ENCODE results near the gene KAZN. TPM values are rescaled to one million over a fixed set of nuclear protein-coding genes. Genes with fewer than 3 reads are reported as not detected.

The KAZN gene
- total and polyA plus RNA-seq, 3 donors from 2014 or later = 12.1 to 14.6 (median 13.8) TPM

DNA sequence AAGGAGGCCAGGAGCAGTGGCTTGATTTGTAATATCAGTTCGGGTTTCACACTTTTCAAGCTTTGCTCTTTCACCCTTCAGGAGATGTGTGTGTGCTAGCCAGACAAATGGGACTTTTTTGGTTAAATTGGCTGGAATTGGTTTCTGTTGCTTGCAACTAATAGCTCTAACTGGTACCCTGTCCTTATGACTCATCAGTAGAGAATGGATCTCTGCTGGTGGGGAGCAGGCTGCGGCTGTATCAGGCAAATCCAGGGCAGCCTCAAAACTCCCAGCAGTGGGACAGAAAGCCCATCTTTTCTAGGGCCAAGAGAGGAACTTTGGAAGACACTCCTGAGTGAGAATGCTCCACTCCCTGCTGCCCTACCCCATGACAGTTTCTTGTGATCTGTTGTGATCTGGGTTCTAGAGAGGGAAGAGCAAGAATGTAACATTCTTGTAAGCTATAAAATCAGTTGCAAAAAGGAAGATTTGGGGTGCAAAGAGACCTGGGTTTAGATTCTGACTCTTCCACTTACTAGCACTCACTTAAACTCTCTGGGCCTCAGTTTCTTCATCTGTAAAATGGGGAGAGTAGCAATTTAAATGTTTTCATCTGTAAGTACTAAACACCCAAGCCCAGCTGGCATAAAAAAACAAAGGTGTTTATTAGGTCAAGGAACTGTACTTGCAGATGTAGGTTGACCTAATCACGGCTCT is 298.0 kb downstream of the KAZN start:
- Histone ChIP-seq H3K27me3 (no peaks in the 10 kb centered on the region), H3K36me3 (ENCODE audit: low read depth, missing control alignments) (no peaks in the 10 kb centered on the region), H3K4me1 (no peaks in the 10 kb centered on the region), H3K27ac (no peak overlapping the region), H3K4me3 (no peak overlapping the region), H3K9me3 (no peaks in the 10 kb centered on the region)
- TF ChIP-seq, protein P1, sequence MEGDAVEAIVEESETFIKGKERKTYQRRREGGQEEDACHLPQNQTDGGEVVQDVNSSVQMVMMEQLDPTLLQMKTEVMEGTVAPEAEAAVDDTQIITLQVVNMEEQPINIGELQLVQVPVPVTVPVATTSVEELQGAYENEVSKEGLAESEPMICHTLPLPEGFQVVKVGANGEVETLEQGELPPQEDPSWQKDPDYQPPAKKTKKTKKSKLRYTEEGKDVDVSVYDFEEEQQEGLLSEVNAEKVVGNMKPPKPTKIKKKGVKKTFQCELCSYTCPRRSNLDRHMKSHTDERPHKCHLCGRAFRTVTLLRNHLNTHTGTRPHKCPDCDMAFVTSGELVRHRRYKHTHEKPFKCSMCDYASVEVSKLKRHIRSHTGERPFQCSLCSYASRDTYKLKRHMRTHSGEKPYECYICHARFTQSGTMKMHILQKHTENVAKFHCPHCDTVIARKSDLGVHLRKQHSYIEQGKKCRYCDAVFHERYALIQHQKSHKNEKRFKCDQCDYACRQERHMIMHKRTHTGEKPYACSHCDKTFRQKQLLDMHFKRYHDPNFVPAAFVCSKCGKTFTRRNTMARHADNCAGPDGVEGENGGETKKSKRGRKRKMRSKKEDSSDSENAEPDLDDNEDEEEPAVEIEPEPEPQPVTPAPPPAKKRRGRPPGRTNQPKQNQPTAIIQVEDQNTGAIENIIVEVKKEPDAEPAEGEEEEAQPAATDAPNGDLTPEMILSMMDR (IDR thresholded peaks at IDR 0.05) = no peak
- TF ChIP-seq POLR2A (IDR thresholded peaks at IDR 0.05) = no peak
- 87 to 95% methylated on average over 3 of the region's 3 CpGs for WGBS, 2 donors
- intact Hi-C loops (cut with DNase I; ENCODE audit: low total_unique reads) = no loop called here
- no peak for DNase-seq

DNA sequence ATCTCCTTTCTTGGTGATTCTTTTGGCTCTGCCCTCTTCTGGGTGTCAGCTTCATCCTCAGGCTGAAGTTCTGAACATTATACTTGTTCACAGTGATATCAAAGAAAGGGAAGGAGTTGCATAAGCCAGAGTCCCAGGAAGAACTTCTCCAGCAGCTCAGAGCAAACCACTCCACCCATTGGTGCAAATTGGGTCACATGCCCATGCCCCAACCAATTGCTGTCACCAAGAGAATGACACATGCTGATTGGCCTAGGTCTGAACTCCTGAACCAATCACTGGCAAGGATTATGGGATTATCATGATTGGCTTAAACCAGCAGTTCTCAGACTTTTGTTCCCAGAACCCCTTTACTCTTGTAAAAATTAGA is 298.6 kb downstream of the KAZN start:
- no peak for DNase-seq
- H3K4me3 ChIP-seq = no peak overlapping the region
- TF ChIP-seq POLR2A (IDR thresholded peaks at IDR 0.05) = no peak
- TF ChIP-seq, protein P1 (IDR thresholded peaks at IDR 0.05) = no peak
- H3K27me3 ChIP-seq = no peaks in the 10 kb centered on the region
- no peaks in the 10 kb centered on the region for H3K4me1 ChIP-seq
- H3K36me3 ChIP-seq (ENCODE audit: low read depth, missing control alignments) = no peaks in the 10 kb centered on the region
- H3K27ac ChIP-seq = no peak overlapping the region
- no peaks in the 10 kb centered on the region for H3K9me3 ChIP-seq
- intact Hi-C loops (cut with DNase I; ENCODE audit: low total_unique reads) = no loop called here

DNA sequence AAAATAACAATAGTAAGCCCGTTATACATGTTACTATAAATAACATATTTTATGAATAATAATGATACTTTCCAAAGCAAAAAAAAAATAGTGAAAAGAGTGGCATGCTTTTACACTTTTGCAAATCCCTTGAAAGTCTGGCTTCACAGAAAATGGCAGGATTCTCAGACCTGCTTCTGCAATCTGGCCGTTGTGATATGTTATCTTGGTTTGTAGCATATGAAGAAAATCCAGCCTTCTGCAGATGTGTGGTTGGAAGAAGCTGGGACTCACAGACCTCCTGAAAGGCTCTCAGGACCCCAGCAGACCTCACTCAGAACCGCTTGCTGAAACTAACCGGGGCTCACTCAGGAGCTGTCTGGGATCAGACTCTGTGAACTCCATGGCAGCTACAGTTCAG is 299.1 kb downstream of the KAZN start:
- 62 to 63% methylated on average over 3 to 4 of the region's 4 CpGs for WGBS, 2 donors
- Histone ChIP-seq H3K9me3 (no peaks in the 10 kb centered on the region), H3K36me3 (ENCODE audit: low read depth, missing control alignments) (no peaks in the 10 kb centered on the region), H3K4me1 (no peaks in the 10 kb centered on the region), H3K27ac (no peak overlapping the region), H3K27me3 (no peaks in the 10 kb centered on the region), H3K4me3 (no peak overlapping the region)
- no peak for TF ChIP-seq POLR2A (IDR thresholded peaks at IDR 0.05)
- TF ChIP-seq, protein P1 (IDR thresholded peaks at IDR 0.05) = no peak
- intact Hi-C loops (cut with DNase I; ENCODE audit: low total_unique reads) = no loop called here
- DNase-seq = no peak

DNA sequence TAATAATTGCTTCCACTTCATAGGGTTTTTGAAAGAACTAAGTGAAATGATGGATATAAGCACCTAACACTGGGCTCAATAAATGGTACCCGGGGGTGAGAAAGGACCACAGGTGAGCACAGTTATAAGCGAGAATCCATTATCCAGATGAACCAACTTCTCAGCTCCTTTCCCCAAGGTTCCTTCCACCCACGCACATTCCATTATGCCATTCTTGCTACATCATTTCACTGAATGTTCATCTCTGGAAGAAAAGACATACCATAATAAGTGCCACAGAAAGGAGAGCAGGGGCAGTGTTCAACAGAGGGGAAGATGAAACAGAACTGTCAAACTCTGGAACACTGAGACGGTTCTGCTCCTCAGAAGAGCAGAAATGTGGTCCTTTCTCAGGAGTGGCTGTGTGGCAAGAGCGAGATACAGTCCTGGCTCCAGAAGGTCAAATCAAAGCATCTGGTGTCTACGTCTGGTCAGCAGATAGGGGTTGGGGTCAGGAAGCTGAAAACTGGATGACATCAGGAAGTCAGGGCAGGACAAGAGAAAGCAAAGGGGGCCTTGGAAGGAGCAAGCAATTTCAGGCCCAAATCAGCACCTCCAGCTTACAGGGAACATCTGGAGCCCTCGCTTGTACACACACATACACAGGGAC is 299.6 kb downstream of the KAZN start:
- H3K4me1 ChIP-seq = no peaks in the 10 kb centered on the region
- no peaks in the 10 kb centered on the region for H3K36me3 ChIP-seq (ENCODE audit: low read depth, missing control alignments)
- no peak for DNase-seq
- intact Hi-C loops (cut with DNase I; ENCODE audit: low total_unique reads) = no loop called here
- H3K27ac ChIP-seq = no peak overlapping the region
- H3K9me3 ChIP-seq = no peaks in the 10 kb centered on the region
- H3K27me3 ChIP-seq = no peaks in the 10 kb centered on the region
- no peak overlapping the region for H3K4me3 ChIP-seq
- WGBS, 2 donors = 82 to 84% methylated on average over 7 of the region's 7 CpGs
- no peak for TF ChIP-seq POLR2A (IDR thresholded peaks at IDR 0.05)
- TF ChIP-seq, protein P1 (IDR thresholded peaks at IDR 0.05) = no peak

DNA sequence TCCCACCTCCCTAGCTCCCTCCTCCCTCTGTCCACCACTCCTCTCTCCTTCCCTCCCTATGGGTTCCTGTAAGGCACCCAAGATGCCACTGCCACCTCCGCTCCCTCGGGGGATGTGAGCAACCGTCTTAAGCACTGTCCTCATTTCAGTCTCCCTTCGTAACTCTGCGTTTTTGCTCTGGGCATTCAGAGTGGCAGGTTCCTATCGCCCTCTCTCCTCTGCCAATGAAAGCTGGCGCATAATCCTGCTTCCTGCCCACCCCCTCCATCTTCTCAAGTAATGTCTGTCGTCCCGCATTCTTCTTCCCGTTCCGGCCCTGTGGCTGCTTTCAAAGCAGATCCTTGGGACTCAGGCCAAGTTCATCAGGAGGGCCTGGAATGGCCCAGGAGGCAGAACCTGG is 301.2 kb downstream of the KAZN start:
- Histone ChIP-seq H3K36me3 (ENCODE audit: low read depth, missing control alignments) (no peaks in the 10 kb centered on the region), H3K27me3 (no peaks in the 10 kb centered on the region), H3K27ac (no peak overlapping the region), H3K4me3 (no peak overlapping the region), H3K4me1 (no peaks in the 10 kb centered on the region), H3K9me3 (no peaks in the 10 kb centered on the region)
- intact Hi-C loops (cut with DNase I; ENCODE audit: low total_unique reads) = no loop called here
- no peak for DNase-seq
- TF ChIP-seq POLR2A (IDR thresholded peaks at IDR 0.05) = no peak
- TF ChIP-seq, protein P1 (IDR thresholded peaks at IDR 0.05) = no peak
- WGBS, 2 donors = 84 to 87% methylated on average over 11 of the region's 11 CpGs

All from testis (tissue), 3 donors.